HEK293 (cell line): ENCODE measurements around the gene CELSR3.

Experiments used
- FEZF1 ChIP-seq: fragments of 450-650 bp; formaldehyde crosslinking; IDR thresholded peaks from 2 replicates; pipeline ENCODE4 v1.5.1; 2016; ENCODE audit warnings: missing biosample characterization, missing genetic modification characterization
- GLIS2 ChIP-seq: fragments of 450-650 bp; formaldehyde crosslinking; IDR thresholded peaks from 2 replicates; pipeline ENCODE4 v1.5.1; 2016; ENCODE audit warnings: missing biosample characterization, missing genetic modification characterization
- KLF1 ChIP-seq: fragments of 450-650 bp; formaldehyde crosslinking; IDR thresholded peaks from 2 replicates; pipeline ENCODE4 v1.5.1; 2016; ENCODE audit warnings: missing biosample characterization, missing genetic modification characterization
- KLF16 ChIP-seq: fragments of 450-650 bp; formaldehyde crosslinking; IDR thresholded peaks from 2 replicates; pipeline ENCODE4 v1.5.1; 2017; ENCODE audit warnings: missing biosample characterization, missing genetic modification characterization
- KLF7 ChIP-seq: fragments of 450-650 bp; formaldehyde crosslinking; IDR thresholded peaks from 2 replicates; pipeline ENCODE4 v1.5.1; 2016; ENCODE audit warnings: missing biosample characterization, missing genetic modification characterization, borderline replicate concordance
- KLF8 ChIP-seq: fragments of 450-650 bp; formaldehyde crosslinking; IDR thresholded peaks from 2 replicates; pipeline ENCODE4 v1.5.1; 2016; ENCODE audit warnings: missing biosample characterization, missing genetic modification characterization
- SCRT1 ChIP-seq: fragments of 450-650 bp; formaldehyde crosslinking; IDR thresholded peaks from 2 replicates; pipeline ENCODE4 v1.5.1; 2016; ENCODE audit warnings: missing biosample characterization, missing genetic modification characterization, borderline replicate concordance
- SCRT2 ChIP-seq: fragments of 450-650 bp; formaldehyde crosslinking; IDR thresholded peaks from 2 replicates; pipeline ENCODE4 v1.5.1; 2016; ENCODE audit warnings: missing biosample characterization, missing genetic modification characterization
- ZNF121 ChIP-seq: fragments of 450-650 bp; formaldehyde crosslinking; IDR thresholded peaks from 2 replicates; pipeline ENCODE4 v1.5.1; 2016; ENCODE audit warnings: missing biosample characterization, missing genetic modification characterization
- ZNF24 ChIP-seq: fragments of 450-650 bp; formaldehyde crosslinking; IDR thresholded peaks from 2 replicates; pipeline ENCODE4 v1.5.1; 2016; ENCODE audit warnings: missing biosample characterization, missing genetic modification characterization
- ZNF324 ChIP-seq: fragments of 450-650 bp; formaldehyde crosslinking; IDR thresholded peaks from 2 replicates; pipeline ENCODE4 v1.5.1; 2016; ENCODE audit warnings: missing biosample characterization, missing genetic modification characterization
- ZNF354C ChIP-seq: fragments of 450-650 bp; formaldehyde crosslinking; IDR thresholded peaks from 2 replicates; pipeline ENCODE4 v1.5.1; 2016; ENCODE audit warnings: missing biosample characterization, missing genetic modification characterization, low read depth, borderline replicate concordance
- ZNF416 ChIP-seq: fragments of 450-650 bp; formaldehyde crosslinking; IDR thresholded peaks from 2 replicates; pipeline ENCODE4 v1.5.1; 2016; ENCODE audit warnings: missing biosample characterization, missing genetic modification characterization
- ZNF423 ChIP-seq: fragments of 450-650 bp; formaldehyde crosslinking; IDR thresholded peaks from 2 replicates; pipeline ENCODE4 v1.5.1; 2016; ENCODE audit warnings: missing biosample characterization, missing genetic modification characterization
- ZNF426 ChIP-seq: fragments of 450-650 bp; formaldehyde crosslinking; IDR thresholded peaks from 2 replicates; pipeline ENCODE4 v1.5.1; 2017; ENCODE audit warnings: missing biosample characterization, missing genetic modification characterization, mild to moderate bottlenecking, inconsistent platforms, moderate library complexity
- ZNF624 ChIP-seq: fragments of 450-650 bp; formaldehyde crosslinking; IDR thresholded peaks from 2 replicates; pipeline ENCODE4 v1.5.1; 2017; ENCODE audit warnings: missing biosample characterization, missing genetic modification characterization
- ZNF701 ChIP-seq: fragments of 450-650 bp; formaldehyde crosslinking; IDR thresholded peaks from 2 replicates; pipeline ENCODE4 v1.5.1; 2016; ENCODE audit warnings: missing biosample characterization, missing genetic modification characterization
- ZNF704 ChIP-seq: fragments of 450-650 bp; formaldehyde crosslinking; IDR thresholded peaks from 2 replicates; pipeline ENCODE4 v1.5.1; 2016; ENCODE audit warnings: missing biosample characterization, missing genetic modification characterization
- ZNF747 ChIP-seq: fragments of 450-650 bp; formaldehyde crosslinking; IDR thresholded peaks from 2 replicates; pipeline ENCODE4 v1.5.1; 2016; ENCODE audit warnings: missing biosample characterization, missing genetic modification characterization
- ZNF792 ChIP-seq: fragments of 450-650 bp; formaldehyde crosslinking; IDR thresholded peaks from 2 replicates; pipeline ENCODE4 v1.5.1; 2016; ENCODE audit warnings: missing biosample characterization, missing genetic modification characterization
- ZSCAN4 ChIP-seq: fragments of 450-650 bp; formaldehyde crosslinking; IDR thresholded peaks from 2 replicates; pipeline ENCODE4 v1.5.1; 2017; ENCODE audit warnings: missing biosample characterization, missing genetic modification characterization
- TF ChIP-seq, protein P1 (sequence below): fragments of 450-650 bp; formaldehyde crosslinking; IDR thresholded peaks from 2 replicates; pipeline ENCODE4 v1.5.1; 2016; ENCODE audit warnings: missing biosample characterization, missing genetic modification characterization
- TF ChIP-seq, protein P2 (sequence below): fragments of 450-650 bp; formaldehyde crosslinking; IDR thresholded peaks from 2 replicates; pipeline ENCODE4 v1.5.1; 2016; ENCODE audit warnings: missing biosample characterization, missing genetic modification characterization
- TF ChIP-seq, protein P3 (sequence below): fragments of 450-650 bp; formaldehyde crosslinking; conservative IDR thresholded peaks from 2 replicates; pipeline ENCODE4 v1.5.1; 2016; ENCODE audit warnings: low read depth, missing biosample characterization, missing genetic modification characterization
- TF ChIP-seq, protein P4 (sequence below): fragments of 450-650 bp; formaldehyde crosslinking; IDR thresholded peaks from 2 replicates; pipeline ENCODE4 v1.5.1; 2016; ENCODE audit warnings: missing biosample characterization, missing genetic modification characterization

The CELSR3 gene

DNA sequence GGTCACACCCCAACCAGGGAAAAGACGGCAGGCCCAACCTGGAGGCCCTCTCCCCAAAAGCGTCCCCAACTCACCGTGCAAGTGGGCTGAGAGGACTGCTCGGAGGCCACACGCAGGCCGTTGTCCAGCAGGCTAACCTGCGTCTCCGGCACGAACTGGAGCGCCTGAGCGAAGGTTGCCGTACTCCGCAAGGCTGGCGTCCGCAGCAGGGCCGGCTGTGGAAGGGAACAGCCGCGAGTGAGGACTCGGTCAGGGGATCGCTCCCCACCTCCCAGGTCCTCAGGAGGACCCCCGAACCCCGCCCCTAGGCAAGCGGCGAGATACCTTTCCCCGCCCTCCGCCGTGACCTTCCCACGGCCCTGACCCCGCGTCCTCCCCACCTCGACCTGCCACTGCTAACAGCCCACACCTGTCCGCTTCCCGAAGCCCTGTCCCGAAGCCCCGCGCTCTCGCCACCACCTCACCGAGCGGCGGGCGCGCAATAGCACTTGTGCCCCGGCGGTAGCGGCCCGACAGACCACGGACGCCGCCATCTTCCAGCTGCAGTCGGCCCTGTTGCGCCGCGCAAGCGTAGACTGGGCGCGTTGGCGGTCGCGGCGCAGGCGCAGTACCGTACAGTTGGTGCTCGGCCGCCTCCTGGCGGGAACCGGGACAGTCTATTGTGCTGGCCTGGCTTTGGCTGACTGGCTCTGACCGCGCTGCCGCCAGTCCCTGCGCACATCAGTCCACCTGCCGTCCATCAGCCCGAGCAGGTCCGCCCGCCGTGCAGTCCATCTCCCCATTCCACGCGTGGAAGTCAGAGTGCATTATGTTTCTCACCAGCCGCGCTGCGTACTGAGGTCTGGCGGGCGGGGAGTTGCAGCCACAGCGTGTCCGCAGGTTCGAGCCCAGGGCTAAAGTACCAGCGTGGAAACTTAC lies 53.3 kb downstream of the CELSR3 start, which contains the start of gene UQCRC1 (continued):
- 0 out of 2 replicates have a peak, but pooled peaks have one; percentile 20 for TF ChIP-seq KLF1 (tag by site-specific recombination)
- no peak for TF ChIP-seq GLIS2 (tag by site-specific recombination)
- TF ChIP-seq, protein P1, sequence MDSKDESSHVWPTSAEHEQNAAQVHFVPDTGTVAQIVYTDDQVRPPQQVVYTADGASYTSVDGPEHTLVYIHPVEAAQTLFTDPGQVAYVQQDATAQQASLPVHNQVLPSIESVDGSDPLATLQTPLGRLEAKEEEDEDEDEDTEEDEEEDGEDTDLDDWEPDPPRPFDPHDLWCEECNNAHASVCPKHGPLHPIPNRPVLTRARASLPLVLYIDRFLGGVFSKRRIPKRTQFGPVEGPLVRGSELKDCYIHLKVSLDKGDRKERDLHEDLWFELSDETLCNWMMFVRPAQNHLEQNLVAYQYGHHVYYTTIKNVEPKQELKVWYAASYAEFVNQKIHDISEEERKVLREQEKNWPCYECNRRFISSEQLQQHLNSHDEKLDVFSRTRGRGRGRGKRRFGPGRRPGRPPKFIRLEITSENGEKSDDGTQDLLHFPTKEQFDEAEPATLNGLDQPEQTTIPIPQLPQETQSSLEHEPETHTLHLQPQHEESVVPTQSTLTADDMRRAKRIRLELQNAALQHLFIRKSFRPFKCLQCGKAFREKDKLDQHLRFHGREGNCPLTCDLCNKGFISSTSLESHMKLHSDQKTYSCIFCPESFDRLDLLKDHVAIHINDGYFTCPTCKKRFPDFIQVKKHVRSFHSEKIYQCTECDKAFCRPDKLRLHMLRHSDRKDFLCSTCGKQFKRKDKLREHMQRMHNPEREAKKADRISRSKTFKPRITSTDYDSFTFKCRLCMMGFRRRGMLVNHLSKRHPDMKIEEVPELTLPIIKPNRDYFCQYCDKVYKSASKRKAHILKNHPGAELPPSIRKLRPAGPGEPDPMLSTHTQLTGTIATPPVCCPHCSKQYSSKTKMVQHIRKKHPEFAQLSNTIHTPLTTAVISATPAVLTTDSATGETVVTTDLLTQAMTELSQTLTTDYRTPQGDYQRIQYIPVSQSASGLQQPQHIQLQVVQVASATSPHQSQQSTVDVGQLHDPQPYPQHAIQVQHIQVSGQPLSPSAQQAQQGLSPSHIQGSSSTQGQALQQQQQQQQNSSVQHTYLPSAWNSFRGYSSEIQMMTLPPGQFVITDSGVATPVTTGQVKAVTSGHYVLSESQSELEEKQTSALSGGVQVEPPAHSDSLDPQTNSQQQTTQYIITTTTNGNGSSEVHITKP (tag by site-specific recombination), result peak; percentile 75
- TF ChIP-seq ZNF354C (tag by site-specific recombination), result no peak
- no peak for TF ChIP-seq ZNF624 (tag by site-specific recombination)
- no peak for TF ChIP-seq FEZF1 (tag by site-specific recombination)
- TF ChIP-seq KLF7 (tag by site-specific recombination), result no peak
- TF ChIP-seq, protein P2, sequence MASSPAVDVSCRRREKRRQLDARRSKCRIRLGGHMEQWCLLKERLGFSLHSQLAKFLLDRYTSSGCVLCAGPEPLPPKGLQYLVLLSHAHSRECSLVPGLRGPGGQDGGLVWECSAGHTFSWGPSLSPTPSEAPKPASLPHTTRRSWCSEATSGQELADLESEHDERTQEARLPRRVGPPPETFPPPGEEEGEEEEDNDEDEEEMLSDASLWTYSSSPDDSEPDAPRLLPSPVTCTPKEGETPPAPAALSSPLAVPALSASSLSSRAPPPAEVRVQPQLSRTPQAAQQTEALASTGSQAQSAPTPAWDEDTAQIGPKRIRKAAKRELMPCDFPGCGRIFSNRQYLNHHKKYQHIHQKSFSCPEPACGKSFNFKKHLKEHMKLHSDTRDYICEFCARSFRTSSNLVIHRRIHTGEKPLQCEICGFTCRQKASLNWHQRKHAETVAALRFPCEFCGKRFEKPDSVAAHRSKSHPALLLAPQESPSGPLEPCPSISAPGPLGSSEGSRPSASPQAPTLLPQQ (tag by site-specific recombination), result 0 out of 2 replicates have a peak, but pooled peaks have one; percentile 31
- TF ChIP-seq, protein P3, sequence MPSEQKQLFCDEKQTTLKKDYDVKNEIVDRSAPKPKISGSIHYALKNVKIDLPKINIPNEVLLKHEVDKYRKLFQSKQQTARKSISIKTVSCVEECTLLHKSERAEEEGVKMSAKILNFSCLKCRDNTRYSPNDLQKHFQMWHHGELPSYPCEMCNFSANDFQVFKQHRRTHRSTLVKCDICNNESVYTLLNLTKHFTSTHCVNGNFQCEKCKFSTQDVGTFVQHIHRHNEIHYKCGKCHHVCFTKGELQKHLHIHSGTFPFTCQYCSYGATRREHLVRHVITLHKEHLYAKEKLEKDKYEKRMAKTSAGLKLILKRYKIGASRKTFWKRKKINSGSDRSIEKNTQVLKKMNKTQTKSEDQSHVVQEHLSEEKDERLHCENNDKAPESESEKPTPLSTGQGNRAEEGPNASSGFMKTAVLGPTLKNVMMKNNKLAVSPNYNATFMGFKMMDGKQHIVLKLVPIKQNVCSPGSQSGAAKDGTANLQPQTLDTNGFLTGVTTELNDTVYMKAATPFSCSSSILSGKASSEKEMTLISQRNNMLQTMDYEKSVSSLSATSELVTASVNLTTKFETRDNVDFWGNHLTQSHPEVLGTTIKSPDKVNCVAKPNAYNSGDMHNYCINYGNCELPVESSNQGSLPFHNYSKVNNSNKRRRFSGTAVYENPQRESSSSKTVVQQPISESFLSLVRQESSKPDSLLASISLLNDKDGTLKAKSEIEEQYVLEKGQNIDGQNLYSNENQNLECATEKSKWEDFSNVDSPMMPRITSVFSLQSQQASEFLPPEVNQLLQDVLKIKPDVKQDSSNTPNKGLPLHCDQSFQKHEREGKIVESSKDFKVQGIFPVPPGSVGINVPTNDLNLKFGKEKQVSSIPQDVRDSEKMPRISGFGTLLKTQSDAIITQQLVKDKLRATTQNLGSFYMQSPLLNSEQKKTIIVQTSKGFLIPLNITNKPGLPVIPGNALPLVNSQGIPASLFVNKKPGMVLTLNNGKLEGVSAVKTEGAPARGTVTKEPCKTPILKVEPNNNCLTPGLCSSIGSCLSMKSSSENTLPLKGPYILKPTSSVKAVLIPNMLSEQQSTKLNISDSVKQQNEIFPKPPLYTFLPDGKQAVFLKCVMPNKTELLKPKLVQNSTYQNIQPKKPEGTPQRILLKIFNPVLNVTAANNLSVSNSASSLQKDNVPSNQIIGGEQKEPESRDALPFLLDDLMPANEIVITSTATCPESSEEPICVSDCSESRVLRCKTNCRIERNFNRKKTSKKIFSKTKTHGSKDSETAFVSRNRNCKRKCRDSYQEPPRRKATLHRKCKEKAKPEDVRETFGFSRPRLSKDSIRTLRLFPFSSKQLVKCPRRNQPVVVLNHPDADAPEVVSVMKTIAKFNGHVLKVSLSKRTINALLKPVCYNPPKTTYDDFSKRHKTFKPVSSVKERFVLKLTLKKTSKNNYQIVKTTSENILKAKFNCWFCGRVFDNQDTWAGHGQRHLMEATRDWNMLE, result no peak
- TF ChIP-seq ZNF24 (tag by site-specific recombination), result no peak
- TF ChIP-seq SCRT2, result peak; percentile 100
- TF ChIP-seq ZNF701 (tag by site-specific recombination), result no peak
- no peak for TF ChIP-seq ZNF792 (tag by site-specific recombination)
- TF ChIP-seq ZNF416 (tag by site-specific recombination), result no peak
- TF ChIP-seq, protein P4, sequence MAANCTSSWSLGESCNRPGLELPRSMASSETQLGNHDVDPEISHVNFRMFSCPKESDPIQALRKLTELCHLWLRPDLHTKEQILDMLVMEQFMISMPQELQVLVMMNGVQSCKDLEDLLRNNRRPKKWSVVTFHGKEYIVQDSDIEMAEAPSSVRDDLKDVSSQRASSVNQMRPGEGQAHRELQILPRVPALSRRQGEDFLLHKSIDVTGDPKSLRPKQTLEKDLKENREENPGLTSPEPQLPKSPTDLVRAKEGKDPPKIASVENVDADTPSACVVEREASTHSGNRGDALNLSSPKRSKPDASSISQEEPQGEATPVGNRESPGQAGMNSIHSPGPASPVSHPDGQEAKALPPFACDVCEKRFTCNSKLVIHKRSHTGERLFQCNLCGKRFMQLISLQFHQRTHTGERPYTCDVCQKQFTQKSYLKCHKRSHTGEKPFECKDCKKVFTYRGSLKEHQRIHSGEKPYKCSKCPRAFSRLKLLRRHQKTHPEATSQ (tag by site-specific recombination), result peak; percentile 40; the same call in 1 of the 2 replicates
- no peak for TF ChIP-seq ZNF704 (tag by site-specific recombination)
- no peak for TF ChIP-seq ZNF747 (tag by site-specific recombination)
- TF ChIP-seq ZNF324, result no peak
- TF ChIP-seq ZNF426 (tag by site-specific recombination), result no peak
- no peak; the same call in 1 of the 2 replicates for TF ChIP-seq KLF8 (tag by site-specific recombination)
- TF ChIP-seq ZNF121 (tag by site-specific recombination), result no peak
- TF ChIP-seq KLF16 (tag by site-specific recombination), result peak; percentile 68; the same call in 1 of the 2 replicates
- peak; percentile 94 for TF ChIP-seq SCRT1 (tag by site-specific recombination)
- TF ChIP-seq ZNF423 (tag by site-specific recombination), result no peak
- no peak for TF ChIP-seq ZSCAN4
